HEK293 (cell line): ENCODE results near the gene DYNLT2.

Source experiments
- CTCF ChIA-PET: fragments of 350-600 bp; formaldehyde crosslinking; extraction: SDS; loops from one replicate; lab custom pipeline; 2021; ENCODE audit warnings: antibody characterized with exemption; lab: Yijun Ruan, JAX
- POLR2A ChIA-PET: fragments of 300-600 bp; formaldehyde crosslinking; extraction: SDS; loops from one replicate; lab custom pipeline; 2020; ENCODE audit warnings: antibody characterized with exemption, inconsistent platforms; lab: Yijun Ruan, JAX
- H3K27ac ChIP-seq: fragments of 200-500 bp; sonication (Bioruptor generic); 2 replicates; pipeline ENCODE4 v1.5.1; 2014; ENCODE audit warnings: low read depth, low read length, control low read depth, inconsistent platforms; ENCODE audit errors: extremely low read depth
- H3K36me3 ChIP-seq, 2 experiments: fragments of 200-500 bp in 1 of 2; sonication (Bioruptor generic) in 1 of 2; 1 replicate in 1 of 2; 2 replicates in 1 of 2; pipeline ENCODE4 v1.5.1; 2014 to 2017; ENCODE audit warnings: inconsistent platforms in 2 of 2, low read length in 2 of 2; ENCODE audit not compliant: control insufficient read depth in 2 of 2, insufficient read depth in 1 of 2
- H3K4me1 ChIP-seq: fragments of 200-500 bp; sonication (Bioruptor generic); 2 replicates; pipeline ENCODE4 v1.5.1; 2014; ENCODE audit warnings: mild to moderate bottlenecking, low read length, inconsistent platforms; ENCODE audit not compliant: control insufficient read depth, insufficient read depth
- H3K4me3 ChIP-seq: 2 replicates; pipeline ENCODE4 v1.5.1; 2011; ENCODE audit warnings: low read depth, mild to moderate bottlenecking, control low read depth, low read length, moderate library complexity
- H3K9me3 ChIP-seq: fragments of 200-500 bp; sonication (Bioruptor generic); 2 replicates; pipeline ENCODE4 v1.5.1; 2014; ENCODE audit warnings: low read depth, low read length, inconsistent platforms; ENCODE audit not compliant: control insufficient read depth, insufficient read depth
- BCL6B ChIP-seq: fragments of 450-650 bp; formaldehyde crosslinking; IDR thresholded peaks from 2 replicates; pipeline ENCODE4 v1.5.1; 2017; ENCODE audit warnings: missing biosample characterization, missing genetic modification characterization
- CTCF ChIP-seq: fragments of 450-650 bp; formaldehyde crosslinking; IDR thresholded peaks from 2 replicates; pipeline ENCODE4 v1.5.1; 2016; ENCODE audit warnings: missing biosample characterization, missing genetic modification characterization
- FEZF1 ChIP-seq: fragments of 450-650 bp; formaldehyde crosslinking; IDR thresholded peaks from 2 replicates; pipeline ENCODE4 v1.5.1; 2016; ENCODE audit warnings: missing biosample characterization, missing genetic modification characterization
- GLIS2 ChIP-seq: fragments of 450-650 bp; formaldehyde crosslinking; IDR thresholded peaks from 2 replicates; pipeline ENCODE4 v1.5.1; 2016; ENCODE audit warnings: missing biosample characterization, missing genetic modification characterization
- HOXA7 ChIP-seq: sonication (generic); formaldehyde crosslinking; IDR thresholded peaks from 2 replicates; pipeline ENCODE4 v1.8.1; 2022; ENCODE audit warnings: missing genetic modification reagents, borderline replicate concordance
- KLF10 ChIP-seq: fragments of 450-650 bp; IDR thresholded peaks from 2 replicates; pipeline ENCODE4 v1.5.1; 2018; ENCODE audit warnings: missing biosample characterization, mild to moderate bottlenecking, missing genetic modification characterization
- PRDM10 ChIP-seq: fragments of 450-650 bp; formaldehyde crosslinking; IDR thresholded peaks from 2 replicates; pipeline ENCODE4 v1.5.1; 2016; ENCODE audit warnings: missing biosample characterization, missing genetic modification characterization
- SALL2 ChIP-seq: fragments of 450-650 bp; formaldehyde crosslinking; IDR thresholded peaks from 2 replicates; pipeline ENCODE4 v1.5.0; 2017; ENCODE audit warnings: missing biosample characterization, mild to moderate bottlenecking, missing genetic modification characterization, borderline replicate concordance
- ZBTB21 ChIP-seq: fragments of 450-650 bp; formaldehyde crosslinking; IDR thresholded peaks from 2 replicates; pipeline ENCODE4 v1.5.1; 2017; ENCODE audit warnings: missing biosample characterization, missing genetic modification characterization
- ZIC2 ChIP-seq: fragments of 450-650 bp; formaldehyde crosslinking; IDR thresholded peaks from 2 replicates; pipeline ENCODE4 v1.5.1; 2016; ENCODE audit warnings: missing biosample characterization, missing genetic modification characterization
- ZNF10 ChIP-seq: fragments of 450-650 bp; formaldehyde crosslinking; IDR thresholded peaks from 2 replicates; pipeline ENCODE4 v1.5.1; 2017; ENCODE audit warnings: missing biosample characterization, missing genetic modification characterization
- ZNF202 ChIP-seq: fragments of 450-650 bp; formaldehyde crosslinking; IDR thresholded peaks from 2 replicates; pipeline ENCODE4 v1.5.1; 2016; ENCODE audit warnings: missing biosample characterization, missing genetic modification characterization, borderline replicate concordance
- ZNF24 ChIP-seq: fragments of 450-650 bp; formaldehyde crosslinking; IDR thresholded peaks from 2 replicates; pipeline ENCODE4 v1.5.1; 2016; ENCODE audit warnings: missing biosample characterization, missing genetic modification characterization
- ZNF274 ChIP-seq, 2 experiments: fragments of 200-500 bp in 1 of 2; fragments of 450-650 bp in 1 of 2; sonication (Bioruptor generic) in 1 of 2; formaldehyde crosslinking in 1 of 2; IDR thresholded peaks; 2 replicates each; pipeline versions ENCODE4 v1.5.1 to v1.6.1; 2014 to 2016; ENCODE audit warnings: borderline replicate concordance in 1 of 2, inconsistent platforms in 1 of 2, low read length in 1 of 2, missing biosample characterization in 1 of 2, missing genetic modification characterization in 1 of 2
- ZNF311 ChIP-seq: fragments of 450-650 bp; formaldehyde crosslinking; IDR thresholded peaks from 2 replicates; pipeline ENCODE4 v1.5.1; 2017; ENCODE audit warnings: missing biosample characterization, missing genetic modification characterization, borderline replicate concordance
- ZNF394 ChIP-seq: fragments of 450-650 bp; formaldehyde crosslinking; IDR thresholded peaks from 2 replicates; pipeline ENCODE4 v1.5.1; 2016; ENCODE audit warnings: missing biosample characterization, missing genetic modification characterization, mild to moderate bottlenecking, moderate library complexity, borderline replicate concordance
- ZNF398 ChIP-seq: fragments of 450-650 bp; formaldehyde crosslinking; IDR thresholded peaks from 2 replicates; pipeline ENCODE4 v1.5.1; 2017; ENCODE audit warnings: missing biosample characterization, missing genetic modification characterization
- ZNF521 ChIP-seq: fragments of 450-650 bp; formaldehyde crosslinking; IDR thresholded peaks from 2 replicates; pipeline ENCODE4 v1.5.1; 2017; ENCODE audit warnings: missing biosample characterization, mild to moderate bottlenecking, missing genetic modification characterization
- ZNF596 ChIP-seq: fragments of 450-650 bp; IDR thresholded peaks from 2 replicates; pipeline ENCODE4 v1.5.0; 2018; ENCODE audit warnings: missing biosample characterization, mild to moderate bottlenecking, missing genetic modification characterization, moderate library complexity
- ZNF610 ChIP-seq: fragments of 450-650 bp; formaldehyde crosslinking; IDR thresholded peaks from 2 replicates; pipeline ENCODE4 v1.5.1; 2016; ENCODE audit warnings: missing biosample characterization, missing genetic modification characterization, borderline replicate concordance
- ZNF624 ChIP-seq: fragments of 450-650 bp; formaldehyde crosslinking; IDR thresholded peaks from 2 replicates; pipeline ENCODE4 v1.5.1; 2017; ENCODE audit warnings: missing biosample characterization, missing genetic modification characterization
- ZNF626 ChIP-seq: fragments of 450-650 bp; sonication (Bioruptor Pico); formaldehyde crosslinking; IDR thresholded peaks from 2 replicates; pipeline ENCODE4 v1.5.1; 2018; ENCODE audit warnings: missing biosample characterization, missing genetic modification characterization, inconsistent platforms
- ZNF664 ChIP-seq: fragments of 450-650 bp; formaldehyde crosslinking; IDR thresholded peaks from 2 replicates; pipeline ENCODE4 v1.5.1; 2016; ENCODE audit warnings: missing biosample characterization, missing genetic modification characterization

DYNLT2 gene

GRCh38 chr6:169695131-169695530, 56.2 kb downstream of the DYNLT2 start (continued):
- TF ChIP-seq PRDM10 (tag by site-specific recombination) (no peak), ZNF202 (tag by site-specific recombination) (no peak), BCL6B (tag by site-specific recombination) (no peak), KLF10 (no peak), CTCF (no peak), HOXA7 (CRISPR knock-in tag) (no peak), ZNF274 (IDR thresholded peaks at IDR 0.05; ENCODE audit: low read length) (no peak), ZNF274 (tag by site-specific recombination; IDR thresholded peaks at IDR 0.05; ENCODE audit: borderline replicate concordance) (no peak), ZNF521 (tag by site-specific recombination) (no peak), ZNF311 (no peak), ZNF626 (tag by site-specific recombination) (no peak), FEZF1 (tag by site-specific recombination) (no peak)

GRCh38 chr6:169692516-169692915, 58.9 kb downstream of the DYNLT2 start:
- H3K36me3 ChIP-seq, result peaks cover 0 to 55% of the 10 kb centered on the region in 2 experiments

GRCh38 chr6:169691260-169691659, 60.1 kb downstream of the DYNLT2 start:
- Histone ChIP-seq H3K4me3 (no peak overlapping the region), H3K36me3 (peaks cover 10 to 60% of the 10 kb centered on the region in 2 experiments), H3K9me3 (no peaks in the 10 kb centered on the region), H3K4me1 (no peaks in the 10 kb centered on the region)
- ChIA-PET POLR2A (no interaction called here), CTCF (interaction anchor here (0.6 kb wide), 1 partner anchor 140 kb away, joined by 4 read pairs; no protein-coding TSS in a partner anchor)
- no peak for TF ChIP-seq ZNF394 (tag by site-specific recombination)
- TF ChIP-seq ZBTB21 (tag by site-specific recombination), result no peak
- no peak for TF ChIP-seq ZNF610 (tag by site-specific recombination)
- no peak for TF ChIP-seq ZNF398 (tag by site-specific recombination)
- TF ChIP-seq SALL2 (tag by site-specific recombination), result no peak
- TF ChIP-seq, all 188 proteins: peak for 0
- no peak overlapping the region for H3K27ac ChIP-seq

More at GRCh38 chr6:169692516-169692915, 58.9 kb downstream of the DYNLT2 start:
- TF ChIP-seq ZNF10, result no peak
- TF ChIP-seq ZNF664 (tag by site-specific recombination), result no peak
- TF ChIP-seq GLIS2 (tag by site-specific recombination), result no peak
- no peak for TF ChIP-seq KLF10
- TF ChIP-seq ZNF24 (tag by site-specific recombination), result no peak
- no peak for TF ChIP-seq ZIC2
- TF ChIP-seq ZNF624 (tag by site-specific recombination), result no peak
- TF ChIP-seq ZNF596, result no peak
- TF ChIP-seq, all 188 proteins: peak for 0
- Histone ChIP-seq H3K4me3 (no peak overlapping the region), H3K27ac (no peak overlapping the region), H3K9me3 (no peaks in the 10 kb centered on the region), H3K4me1 (no peaks in the 10 kb centered on the region)
- ChIA-PET CTCF (interaction anchor here (0.6 kb wide), 1 partner anchor 366 kb away, joined by 4 read pairs; no protein-coding TSS in a partner anchor), POLR2A (interaction anchor here (1.3 kb wide), 1 partner anchor 9 kb away, joined by 4 read pairs; the partner anchor contains the start of genes C6orf120 and WDR27)
